ENCODE measurements around the gene SULT1E1. TPM values are rescaled to one million over a fixed set of nuclear protein-coding genes. Genes with fewer than 3 reads are reported as not detected.

The SULT1E1 gene
- total and polyA plus RNA-seq, 2 donors (not counting 1 experiment from before 2014, with no cell fraction given): not detected

- no peak overlapping the region for H3K4me2 ChIP-seq (replicated peaks; ENCODE audit: low read depth, low read length, poor library complexity, severe bottlenecking)
- no peaks in the 10 kb centered on the region for H3K79me2 ChIP-seq (ENCODE audit: control insufficient read depth, insufficient read depth, low read length)
- CTCF ChIA-PET: no interaction called here
- WGBS (ENCODE audit: insufficient coverage): no CpG with 5 or more reads among the region's 3 CpGs
- no peak overlapping the region for H3K9ac ChIP-seq (ENCODE audit: low read length)
- Mint-ChIP-seq H3K9me3 (ENCODE audit: insufficient read depth) (no peaks in the 10 kb centered on the region), H3K4me3 (no peak overlapping the region), H3K27ac (no peak overlapping the region), H3K27me3 (peaks cover 3% of the 10 kb centered on the region), H3K4me1 (no peaks in the 10 kb centered on the region)
- no peak overlapping the region for H3K4me3 ChIP-seq (ENCODE audit: control extremely low read depth in 1 of 5, extremely low read depth in 1 of 5, insufficient read depth in 1 of 5, low read depth in 2 of 5, low read length in 4 of 5)
- no peaks in the 10 kb centered on the region for H3K27me3 ChIP-seq (replicated peaks in 1 of 4; ENCODE audit: control extremely low read depth in 1 of 4, control insufficient read depth in 3 of 4, insufficient read depth in 4 of 4, low read length in 3 of 4)
- H3K9me3 ChIP-seq (ENCODE audit: control extremely low read depth in 1 of 3, control insufficient read depth in 2 of 3, insufficient read depth in 1 of 3, low read length in 2 of 3): no peaks in the 10 kb centered on the region
- TF ChIP-seq EZH2 (IDR thresholded peaks at IDR 0.05; ENCODE audit: borderline replicate concordance, insufficient read depth, low read depth, low read length, poor library complexity, severe bottlenecking): no peak
- TF ChIP-seq CTCF (IDR thresholded peaks at IDR 0.05): no peak
- no peak overlapping the region for H3K27ac ChIP-seq (ENCODE audit: low read length in 2 of 2)
- POLR2A ChIA-PET: no interaction called here
- no peak overlapping the region for H2AFZ ChIP-seq (ENCODE audit: insufficient read depth, low read depth, low read length, poor library complexity, severe bottlenecking)
- no peaks in the 10 kb centered on the region for H4K20me1 ChIP-seq (ENCODE audit: control insufficient read depth, insufficient read depth, low read length, poor library complexity, severe bottlenecking)
- H3K4me1 ChIP-seq (ENCODE audit: control insufficient read depth in 2 of 2, insufficient read depth in 2 of 2, low read length in 2 of 2): no peaks in the 10 kb centered on the region
- DNase-seq: no peak
- ATAC-seq (ENCODE audit: low read depth): no peak
- no peaks in the 10 kb centered on the region for H3K36me3 ChIP-seq (replicated peaks in 1 of 2; ENCODE audit: control extremely low read depth in 1 of 2, control insufficient read depth in 1 of 2, extremely low read depth in 1 of 2, insufficient read depth in 2 of 2, low read length in 1 of 2)
- intact Hi-C loops (cut with micrococcal nuclease): no loop called here
Observed at GRCh38 chr4:69894721-69895120, 34.8 kb upstream of the SULT1E1 start.

DNA sequence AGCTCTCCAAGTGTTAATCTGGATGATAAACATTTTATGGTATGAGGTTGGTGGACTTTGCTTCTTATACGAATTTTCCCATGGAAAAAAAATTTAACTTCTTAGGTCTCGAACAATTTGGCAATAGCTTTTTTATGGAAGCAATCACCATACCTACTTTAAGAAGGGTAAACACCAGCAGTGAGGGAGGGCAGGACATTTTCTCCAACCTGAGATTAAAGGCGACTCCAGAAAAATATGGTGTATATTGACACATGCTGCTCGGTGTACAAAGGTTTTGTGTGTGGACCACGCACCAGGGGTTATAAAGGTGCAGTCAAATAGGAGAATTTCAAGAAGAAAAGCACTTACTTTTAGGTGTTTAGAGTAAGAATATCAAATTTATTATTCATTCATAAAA, 34.2 kb upstream of the SULT1E1 start:
- H4K20me1 ChIP-seq (ENCODE audit: control insufficient read depth, insufficient read depth, low read length, poor library complexity, severe bottlenecking): no peaks in the 10 kb centered on the region
- no peaks in the 10 kb centered on the region for H3K79me2 ChIP-seq (ENCODE audit: control insufficient read depth, insufficient read depth, low read length)
- Mint-ChIP-seq H3K4me1 (no peaks in the 10 kb centered on the region), H3K9me3 (ENCODE audit: insufficient read depth) (no peaks in the 10 kb centered on the region), H3K27ac (no peak overlapping the region), H3K27me3 (peaks cover 3% of the 10 kb centered on the region), H3K4me3 (no peak overlapping the region)
- no peaks in the 10 kb centered on the region for H3K36me3 ChIP-seq (replicated peaks in 1 of 2; ENCODE audit: control extremely low read depth in 1 of 2, control insufficient read depth in 1 of 2, extremely low read depth in 1 of 2, insufficient read depth in 2 of 2, low read length in 1 of 2)
- intact Hi-C loops (cut with micrococcal nuclease): no loop called here
- no CpG with 5 or more reads among the region's 5 CpGs for WGBS (ENCODE audit: insufficient coverage)
- DNase-seq: no peak
- no peak overlapping the region for H3K4me3 ChIP-seq (ENCODE audit: control extremely low read depth in 1 of 5, extremely low read depth in 1 of 5, insufficient read depth in 1 of 5, low read depth in 2 of 5, low read length in 4 of 5)
- H3K4me2 ChIP-seq (replicated peaks; ENCODE audit: low read depth, low read length, poor library complexity, severe bottlenecking): no peak overlapping the region
- no peaks in the 10 kb centered on the region for H3K9me3 ChIP-seq (ENCODE audit: control extremely low read depth in 1 of 3, control insufficient read depth in 2 of 3, insufficient read depth in 1 of 3, low read length in 2 of 3)
- ChIA-PET POLR2A (no interaction called here), CTCF (no interaction called here)
- no peaks in the 10 kb centered on the region for H3K27me3 ChIP-seq (replicated peaks in 1 of 4; ENCODE audit: control extremely low read depth in 1 of 4, control insufficient read depth in 3 of 4, insufficient read depth in 4 of 4, low read length in 3 of 4)
- H3K27ac ChIP-seq (ENCODE audit: low read length in 2 of 2): no peak overlapping the region
- no peaks in the 10 kb centered on the region for H3K4me1 ChIP-seq (ENCODE audit: control insufficient read depth in 2 of 2, insufficient read depth in 2 of 2, low read length in 2 of 2)
- TF ChIP-seq CTCF (IDR thresholded peaks at IDR 0.05) (no peak), EZH2 (IDR thresholded peaks at IDR 0.05; ENCODE audit: borderline replicate concordance, insufficient read depth, low read depth, low read length, poor library complexity, severe bottlenecking) (no peak)
- ATAC-seq (ENCODE audit: low read depth): no peak
- no peak overlapping the region for H2AFZ ChIP-seq (ENCODE audit: insufficient read depth, low read depth, low read length, poor library complexity, severe bottlenecking)
- no peak overlapping the region for H3K9ac ChIP-seq (ENCODE audit: low read length)

Data from B cell (primary cell).